Large intestine (tissue), 12 donors: Measurements from ENCODE around the gene PKNOX1. TPM values are rescaled to one million over a fixed set of nuclear protein-coding genes. Genes with fewer than 3 reads are reported as not detected.
A peak's percentile ranks its signal among the peaks of the same experiment; 100 is the strongest.
"Not testable (repeated sequence)": the region's sequence is repeated elsewhere in the genome, so short reads cannot be mapped to it uniquely, and the experiment has no call there.

Experiments used
- DNase-seq, 2 donors: peaks; one replicate each; pipeline versions ENCODE4 v3.0.0 to v3.0.0-alpha.2; 2013
- H3K27ac ChIP-seq: one replicate; pipeline ENCODE4 v1.5.1; 2013; ENCODE audit warnings: low read length
- H3K27me3 ChIP-seq: 2 replicates; pipeline ENCODE4 v1.6.1; 2013; ENCODE audit warnings: low read length; ENCODE audit not compliant: control insufficient read depth, insufficient read depth
- H3K36me3 ChIP-seq: 2 replicates; pipeline ENCODE4 v1.6.1; 2013; ENCODE audit warnings: low read length; ENCODE audit not compliant: control insufficient read depth, insufficient read depth
- H3K4me1 ChIP-seq: one replicate; pipeline ENCODE4 v1.6.1; 2013; ENCODE audit warnings: low read length; ENCODE audit not compliant: control insufficient read depth, insufficient read depth
- H3K4me3 ChIP-seq: one replicate; pipeline ENCODE4 v1.5.1; 2013; ENCODE audit warnings: low read length
- H3K9me3 ChIP-seq: one replicate; pipeline ENCODE4 v1.6.1; 2013; ENCODE audit warnings: mild to moderate bottlenecking, low read depth, low read length, moderate library complexity; ENCODE audit not compliant: control insufficient read depth
- WGBS: methylation state at CpG from one replicate; pipeline ENCODE4 v1.1.5; 2013; ENCODE audit warnings: low lambda C conversion rate; ENCODE audit not compliant: insufficient coverage; 5-methylcytosine and 5-hydroxymethylcytosine counted together
- long read RNA-seq, 11 donors: transcript quantifications; one replicate each; lab custom pipeline, GENCODE V29; 2026
- polyA plus RNA-seq: library from polyadenylated mRNA; unstranded; fragments of 120-200 nt; gene quantifications from one replicate; pipeline ENCODE4 v1.2.1, GENCODE V29; 2013

PKNOX1 gene, protein sequence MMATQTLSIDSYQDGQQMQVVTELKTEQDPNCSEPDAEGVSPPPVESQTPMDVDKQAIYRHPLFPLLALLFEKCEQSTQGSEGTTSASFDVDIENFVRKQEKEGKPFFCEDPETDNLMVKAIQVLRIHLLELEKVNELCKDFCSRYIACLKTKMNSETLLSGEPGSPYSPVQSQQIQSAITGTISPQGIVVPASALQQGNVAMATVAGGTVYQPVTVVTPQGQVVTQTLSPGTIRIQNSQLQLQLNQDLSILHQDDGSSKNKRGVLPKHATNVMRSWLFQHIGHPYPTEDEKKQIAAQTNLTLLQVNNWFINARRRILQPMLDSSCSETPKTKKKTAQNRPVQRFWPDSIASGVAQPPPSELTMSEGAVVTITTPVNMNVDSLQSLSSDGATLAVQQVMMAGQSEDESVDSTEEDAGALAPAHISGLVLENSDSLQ
- polyA plus RNA-seq = 12.0 TPM
- long read RNA-seq, donor 1, full-length matches to known transcripts = 1 of 1 reads
- long read RNA-seq, donor 1, partial matches to known transcripts = 0 of 1 reads
- long read RNA-seq, donor 1, other reads (novel, unspliced or antisense) = 0 of 1 reads
- long read RNA-seq, donor 2, full-length matches to known transcripts = 3 of 3 reads
- long read RNA-seq, donor 2, partial matches to known transcripts = 0 of 3 reads
- long read RNA-seq, donor 2, other reads (novel, unspliced or antisense) = 0 of 3 reads
- long read RNA-seq, donor 3, full-length matches to known transcripts = 4 of 4 reads
- long read RNA-seq, donor 3, partial matches to known transcripts = 0 of 4 reads
- long read RNA-seq, donor 3, other reads (novel, unspliced or antisense) = 0 of 4 reads
- long read RNA-seq, donor 4 = 0 reads
- long read RNA-seq, donor 5, full-length matches to known transcripts = 5 of 5 reads
- long read RNA-seq, donor 5, partial matches to known transcripts = 0 of 5 reads
- long read RNA-seq, donor 5, other reads (novel, unspliced or antisense) = 0 of 5 reads
- long read RNA-seq, donor 6, full-length matches to known transcripts = 4 of 162 reads
- long read RNA-seq, donor 6, partial matches to known transcripts = 34 of 162 reads
- long read RNA-seq, donor 6, other reads (novel, unspliced or antisense) = 124 of 162 reads
- long read RNA-seq, donor 7, full-length matches to known transcripts = 3 of 3 reads
- long read RNA-seq, donor 7, partial matches to known transcripts = 0 of 3 reads
- long read RNA-seq, donor 7, other reads (novel, unspliced or antisense) = 0 of 3 reads
- long read RNA-seq, donor 8, full-length matches to known transcripts = 3 of 165 reads
- long read RNA-seq, donor 8, partial matches to known transcripts = 40 of 165 reads
- long read RNA-seq, donor 8, other reads (novel, unspliced or antisense) = 122 of 165 reads
- long read RNA-seq, donor 9, full-length matches to known transcripts = 4 of 4 reads
- long read RNA-seq, donor 9, partial matches to known transcripts = 0 of 4 reads
- long read RNA-seq, donor 9, other reads (novel, unspliced or antisense) = 0 of 4 reads
- long read RNA-seq, donor 10, full-length matches to known transcripts = 4 of 18 reads
- long read RNA-seq, donor 10, partial matches to known transcripts = 14 of 18 reads
- long read RNA-seq, donor 10, other reads (novel, unspliced or antisense) = 0 of 18 reads
- long read RNA-seq, donor 11, full-length matches to known transcripts = 2 of 2 reads
- long read RNA-seq, donor 11, partial matches to known transcripts = 0 of 2 reads
- long read RNA-seq, donor 11, other reads (novel, unspliced or antisense) = 0 of 2 reads

DNA sequence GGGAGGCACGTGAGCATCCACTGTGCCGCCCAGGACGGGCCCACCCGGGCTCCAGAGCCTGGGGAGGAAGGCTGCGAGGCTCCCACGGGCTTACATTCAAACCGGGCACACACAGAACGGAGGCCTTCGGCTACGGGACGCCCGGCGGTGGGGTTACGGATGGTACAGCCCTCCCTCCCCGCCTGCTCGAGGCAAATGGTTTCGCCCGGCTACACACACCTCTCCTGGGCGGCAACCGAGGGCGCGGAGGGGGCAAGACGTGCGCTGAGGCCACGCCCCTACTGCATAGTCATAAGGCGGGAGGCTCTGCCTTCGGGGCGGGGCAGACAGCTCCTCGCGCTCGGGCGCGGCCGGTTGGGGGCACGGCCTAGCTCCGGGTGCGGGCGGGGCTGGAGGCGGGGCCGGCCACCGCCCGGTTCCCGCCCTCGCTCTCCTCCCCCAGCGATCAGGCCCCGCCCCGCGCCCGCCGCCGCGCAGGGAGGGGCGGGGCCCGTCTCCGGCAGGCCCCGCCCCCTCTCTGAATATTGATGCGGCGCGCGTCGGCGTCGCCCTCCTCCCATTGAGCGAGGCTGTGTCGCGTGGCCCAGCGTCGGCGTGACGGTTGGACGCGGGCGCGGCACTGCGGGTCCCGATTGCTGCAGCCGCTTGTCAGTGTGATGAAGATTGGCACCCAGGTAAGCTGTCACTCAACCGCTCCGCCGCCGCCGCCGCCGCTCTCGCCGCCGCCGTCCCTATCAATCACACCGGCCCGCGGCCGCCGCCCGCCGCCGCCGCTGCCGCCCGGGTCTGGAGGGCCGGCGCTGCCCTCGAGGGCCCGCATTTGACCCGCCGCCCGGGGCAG lies at the start of gene PKNOX1:
TSS of gene PKNOX1 (plus strand) at position 572 of the 841 bp plus-strand sequence. CDS start 29,820 bp downstream, outside the sequence.
- peaks cover 4% of the 10 kb centered on the region for H3K9me3 ChIP-seq
- peak within 1 kb of the TSS; percentile 94 for H3K27ac ChIP-seq
- no peaks in the 10 kb centered on the region for H3K27me3 ChIP-seq
- H3K36me3 ChIP-seq = peaks cover 6% of the 10 kb centered on the region
- H3K4me1 ChIP-seq = peaks cover 12% of the 10 kb centered on the region
- DNase-seq = peak; percentile 99
- no CpG with 5 or more reads among the region's 106 CpGs for WGBS
- H3K4me3 ChIP-seq = peak within 1 kb of the TSS; percentile 82

DNA sequence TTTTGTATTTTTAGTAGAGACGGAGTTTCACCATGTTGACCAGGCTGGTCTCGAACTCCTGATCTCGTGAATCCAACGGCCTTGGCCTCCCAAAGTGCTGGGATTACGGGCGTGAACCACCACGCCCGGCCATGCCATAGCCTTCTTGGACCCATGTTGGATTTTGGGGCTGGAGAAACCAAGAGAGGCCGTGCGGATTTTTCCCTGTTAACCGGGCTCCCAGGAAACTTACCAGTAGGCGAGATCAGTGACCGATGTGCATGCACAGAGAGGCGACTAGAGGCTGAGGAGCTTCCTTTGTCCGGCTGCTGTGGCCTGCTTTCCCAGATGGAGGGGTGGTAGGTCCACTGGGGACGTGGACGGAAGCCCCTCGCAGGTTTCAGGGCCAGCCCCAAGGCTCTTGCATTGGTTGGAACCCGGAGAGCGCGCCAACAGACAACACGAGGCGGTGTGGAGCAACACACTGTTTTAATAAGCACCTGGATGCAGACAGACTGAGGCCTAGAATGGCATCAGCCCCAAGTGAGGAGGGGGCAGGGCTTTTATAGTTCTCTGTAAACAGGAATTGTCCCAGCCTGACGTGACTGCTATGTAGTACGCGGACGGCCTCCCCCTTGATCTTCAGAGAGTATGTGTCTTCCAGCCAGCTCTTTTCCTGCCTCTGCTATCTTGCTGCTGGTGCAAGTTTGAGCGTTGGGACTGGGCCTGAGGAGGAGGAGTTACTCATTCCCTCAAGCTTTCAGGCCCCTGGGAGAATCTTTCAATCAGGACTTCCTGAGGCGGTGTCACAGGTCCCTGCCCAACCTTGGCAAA lies 49.0 kb upstream of the PKNOX1 start, which contains the start of gene ERVH48-1:
TSS of gene ERVH48-1 (minus strand) at position 517 of the 813 bp plus-strand sequence. CDS start 6,624 bp downstream, outside the sequence.
- no peak within 1 kb of the TSS for H3K4me3 ChIP-seq
- H3K27ac ChIP-seq = no peak within 1 kb of the TSS
- 92% methylated on average over 2 of the region's 29 CpGs for WGBS
- H3K27me3 ChIP-seq = no peaks in the 10 kb centered on the region
- H3K36me3 ChIP-seq = no peaks in the 10 kb centered on the region
- peaks cover 4% of the 10 kb centered on the region for H3K4me1 ChIP-seq
- no peak for DNase-seq
- no peaks in the 10 kb centered on the region for H3K9me3 ChIP-seq

DNA sequence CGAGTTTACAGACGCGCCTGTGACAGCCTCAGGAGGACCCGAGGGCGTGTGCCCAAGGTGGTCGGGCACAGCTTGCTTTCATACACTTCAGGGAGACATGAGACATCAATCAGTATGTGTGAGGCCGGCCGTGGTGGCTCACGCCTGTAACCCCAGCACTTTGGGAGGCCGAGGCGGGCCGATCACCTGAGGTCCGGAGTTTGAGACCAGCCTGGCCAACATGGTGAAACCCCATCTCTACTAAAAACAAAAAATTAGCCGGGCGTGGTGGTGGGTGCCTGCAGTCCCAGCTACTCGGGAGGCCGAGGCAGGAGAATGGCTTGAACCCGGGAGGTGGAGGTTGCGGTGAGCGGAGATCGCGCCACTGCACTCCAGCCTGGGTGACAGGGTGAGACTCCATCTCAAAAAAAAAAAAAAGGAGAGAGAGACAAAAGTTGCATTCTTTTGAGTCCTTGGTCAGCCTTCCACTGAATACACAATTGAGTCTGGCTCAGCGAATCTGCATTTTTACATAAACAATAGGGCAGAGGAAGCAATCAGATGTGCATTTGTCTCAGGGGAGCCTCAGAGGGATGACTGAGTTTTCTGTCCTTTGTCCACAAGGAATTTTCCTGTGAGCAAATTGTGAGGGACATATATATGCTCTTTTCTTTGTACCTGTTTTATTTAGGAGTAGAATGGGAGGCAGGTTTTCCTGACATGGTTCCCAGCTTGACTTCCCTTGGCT lies 46.7 kb upstream of the PKNOX1 start:
- not testable (repeated sequence) for H3K4me1 ChIP-seq, DNase-seq, H3K27ac ChIP-seq, H3K9me3 ChIP-seq, H3K36me3 ChIP-seq, H3K4me3 ChIP-seq, H3K27me3 ChIP-seq
- no CpG with 5 or more reads among the region's 23 CpGs for WGBS

DNA sequence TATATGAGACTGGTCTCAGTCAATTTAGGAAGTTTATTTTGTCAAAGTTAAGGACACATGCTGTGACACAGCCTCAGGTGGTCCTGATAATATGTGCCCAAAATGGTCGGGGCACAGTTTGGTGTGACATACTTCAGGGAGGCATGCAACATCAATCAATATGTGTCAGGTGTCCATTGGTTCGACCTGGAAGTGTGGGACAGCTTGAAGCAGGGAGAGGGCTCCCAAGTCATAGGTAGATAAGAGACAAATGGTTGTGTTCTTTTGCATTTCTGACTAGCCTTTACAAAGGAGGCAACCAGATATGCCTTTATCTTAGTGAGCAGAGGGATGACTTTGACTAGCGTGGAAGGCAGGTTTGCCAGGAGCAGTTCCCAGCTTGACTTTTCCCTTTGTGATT lies 44.4 kb upstream of the PKNOX1 start:
- no CpG with 5 or more reads among the region's 3 CpGs for whole genome bisulfite sequencing
- Histone ChIP-seq H3K27me3 (no peaks in the 10 kb centered on the region), H3K4me3 (no peak overlapping the region)

DNA sequence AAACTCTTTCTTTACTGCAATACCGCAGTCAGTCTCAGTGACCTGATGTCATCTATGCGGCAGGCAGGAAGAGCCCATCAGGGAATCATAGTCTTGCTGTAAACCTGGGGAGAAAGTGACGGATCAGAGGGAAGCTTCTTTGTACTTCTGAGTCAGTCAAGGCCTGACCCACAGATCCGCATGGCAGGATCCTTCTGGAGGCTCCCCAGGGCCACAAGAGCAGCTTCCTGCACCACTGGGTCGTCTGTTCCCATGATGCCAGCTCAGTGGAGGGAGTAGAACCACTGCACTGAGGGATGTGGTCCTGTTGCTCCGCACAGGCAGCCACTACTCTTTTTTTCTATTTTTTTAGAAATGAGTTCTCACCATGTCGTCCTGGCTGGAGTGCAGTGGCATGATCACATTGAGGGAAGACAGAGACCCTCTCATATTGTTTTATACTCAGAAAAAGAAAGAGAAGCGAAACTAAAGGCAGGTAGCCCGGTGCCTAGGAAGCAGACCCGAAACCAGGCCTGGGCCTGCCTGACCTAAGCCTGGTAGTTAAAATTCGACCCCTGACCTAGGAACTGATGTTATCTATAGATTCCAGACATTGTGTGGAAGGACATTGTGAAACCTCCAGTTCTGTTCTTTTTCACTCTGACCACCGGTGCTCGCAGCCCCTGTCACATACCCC lies 42.7 kb upstream of the PKNOX1 start:
- H3K27ac ChIP-seq = no peak overlapping the region
- H3K4me1 ChIP-seq = peaks cover 2% of the 10 kb centered on the region
- H3K9me3 ChIP-seq = no peaks in the 10 kb centered on the region
- WGBS = no CpG with 5 or more reads among the region's 13 CpGs
- H3K27me3 ChIP-seq = no peaks in the 10 kb centered on the region
- no peak for DNase-seq
- H3K36me3 ChIP-seq = no peaks in the 10 kb centered on the region
- H3K4me3 ChIP-seq = no peak overlapping the region

More for the DNA sequence above, 44.4 kb upstream of the PKNOX1 start:
- no peak overlapping the region for H3K27ac ChIP-seq
- peaks cover 2% of the 10 kb centered on the region for H3K4me1 ChIP-seq
- no peaks in the 10 kb centered on the region for H3K9me3 ChIP-seq
- DNase-seq = no peak
- no peaks in the 10 kb centered on the region for H3K36me3 ChIP-seq

DNA sequence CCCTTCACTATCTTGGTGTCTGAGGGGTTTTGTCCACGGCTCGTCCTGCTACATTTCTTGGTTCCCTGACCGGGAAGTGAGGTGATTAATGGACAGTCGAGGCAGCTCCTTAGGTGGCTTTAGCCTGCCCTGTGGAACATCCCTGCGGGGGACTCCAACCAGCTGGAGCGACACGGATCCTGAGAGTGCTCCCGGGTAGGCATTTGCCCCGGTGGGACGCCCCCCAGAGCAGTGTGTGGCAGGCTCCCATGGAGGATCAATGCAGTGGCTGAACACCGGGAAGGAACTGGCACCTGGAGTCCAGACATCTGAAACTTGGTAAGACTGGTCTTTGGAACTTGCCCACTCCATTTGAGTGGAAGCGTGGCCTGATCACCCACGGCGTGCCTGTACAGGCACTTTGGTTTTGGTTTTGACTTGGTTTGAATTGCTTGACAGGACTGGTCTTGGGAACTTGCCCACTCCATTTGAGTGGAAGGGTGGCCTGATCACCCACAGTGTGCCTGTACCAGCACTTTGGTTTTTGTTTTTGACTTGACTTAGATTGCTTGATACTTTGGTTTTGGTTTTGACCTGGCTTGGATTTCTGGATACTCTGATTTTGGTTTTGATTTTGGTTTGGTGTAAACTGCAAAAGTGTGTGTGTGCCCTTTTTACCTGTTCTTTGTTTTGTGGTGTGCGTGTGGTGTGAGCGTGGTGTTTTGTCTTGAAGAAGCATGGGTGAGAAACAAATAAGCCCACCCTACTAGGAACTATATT lies 41.8 kb upstream of the PKNOX1 start:
- not testable (repeated sequence) for H3K9me3 ChIP-seq, H3K36me3 ChIP-seq, H3K27ac ChIP-seq, H3K27me3 ChIP-seq, H3K4me3 ChIP-seq, DNase-seq, H3K4me1 ChIP-seq
- 100% methylated on average over 2 of the region's 16 CpGs for WGBS

DNA sequence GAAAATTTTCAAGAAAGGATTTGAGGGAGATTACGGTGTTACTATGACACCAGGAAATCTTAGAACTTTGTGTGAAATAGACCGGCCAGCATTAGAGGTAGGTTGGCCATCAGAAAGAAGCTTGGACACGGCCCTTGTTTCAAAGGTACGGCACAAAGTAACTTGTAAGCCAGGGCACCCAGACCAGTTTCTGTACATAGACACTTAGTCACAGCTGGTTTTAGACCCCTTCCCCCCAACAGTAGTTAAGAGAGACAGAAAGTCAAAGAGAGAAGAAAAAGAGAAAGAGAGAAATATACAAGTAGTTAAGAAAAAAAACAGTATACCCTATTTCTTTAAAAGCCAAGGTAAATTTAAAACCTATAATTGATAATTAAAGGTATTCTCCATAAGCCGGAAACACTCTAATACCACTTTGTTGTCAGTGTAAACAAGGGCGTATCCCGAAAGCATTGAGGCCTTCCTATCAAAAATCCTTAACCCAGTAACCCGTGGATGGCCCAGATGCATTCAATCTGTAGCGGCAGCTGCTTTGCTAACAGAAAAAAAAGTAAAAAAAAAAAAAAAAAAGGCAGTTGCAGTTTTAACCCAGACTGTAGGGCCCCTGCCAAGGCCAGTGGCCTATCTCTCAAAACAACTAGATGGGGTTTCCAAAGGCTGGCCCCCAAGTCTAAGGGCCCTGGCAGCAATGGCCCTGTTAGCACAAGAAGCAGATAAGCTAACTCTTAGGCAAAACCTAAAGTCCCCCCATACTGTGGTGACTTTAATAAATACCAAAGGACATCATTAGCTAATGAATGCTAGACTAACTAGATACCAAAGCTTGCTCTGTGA lies 41.0 kb upstream of the PKNOX1 start:
- H3K4me1 ChIP-seq, H3K27ac ChIP-seq, DNase-seq, H3K27me3 ChIP-seq, H3K9me3 ChIP-seq, H3K4me3 ChIP-seq, H3K36me3 ChIP-seq: not testable (repeated sequence)
- WGBS = no CpG with 5 or more reads among the region's 9 CpGs
